Liver (tissue), 9 donors: ENCODE data around the gene FRAS1. TPM values are rescaled to one million over a fixed set of nuclear protein-coding genes. Genes with fewer than 3 reads are reported as not detected.

Experiments
- DNase-seq: peaks from one replicate; pipeline ENCODE4 v3.0.0-alpha.2; 2017; ENCODE audit warnings: low spot score
- H3K27ac ChIP-seq, 2 donors: one replicate each; pipeline ENCODE4 v1.7.0; 2013; ENCODE audit warnings: inconsistent platforms in 2 of 2, low read length in 2 of 2, control low read depth in 1 of 2, low read depth in 1 of 2, mild to moderate bottlenecking in 1 of 2
- H3K27me3 ChIP-seq, 4 donors: one replicate each; pipeline versions ENCODE4 v1.6.1 to v1.7.0; 2013; ENCODE audit warnings: low read length in 3 of 4, inconsistent platforms in 1 of 4, mild to moderate bottlenecking in 1 of 4, moderate library complexity in 1 of 4; ENCODE audit not compliant: control insufficient read depth in 4 of 4, insufficient read depth in 4 of 4
- H3K36me3 ChIP-seq, 4 donors: one replicate each; pipeline versions ENCODE4 v1.6.1 to v1.7.0; 2013; ENCODE audit warnings: low read length in 3 of 4, mild to moderate bottlenecking in 3 of 4, low read depth in 1 of 4, moderate library complexity in 1 of 4; ENCODE audit not compliant: control insufficient read depth in 4 of 4, insufficient read depth in 3 of 4
- H3K4me1 ChIP-seq, 4 donors: one replicate each; pipeline versions ENCODE4 v1.6.1 to v1.7.0; 2013; ENCODE audit warnings: low read length in 3 of 4, mild to moderate bottlenecking in 3 of 4, moderate library complexity in 1 of 4; ENCODE audit not compliant: control insufficient read depth in 4 of 4, insufficient read depth in 4 of 4
- H3K4me3 ChIP-seq, 3 donors: one replicate each; pipeline versions ENCODE4 v1.6.1 to v1.7.0; 2013; ENCODE audit warnings: low read length in 3 of 3, control low read depth in 1 of 3, low read depth in 1 of 3, mild to moderate bottlenecking in 1 of 3
- H3K9ac ChIP-seq, 2 donors: one replicate each; pipeline ENCODE4 v1.7.0; 2013; ENCODE audit warnings: low read length in 2 of 2, mild to moderate bottlenecking in 2 of 2, moderate library complexity in 2 of 2, control low read depth in 1 of 2, low read depth in 1 of 2
- H3K9me3 ChIP-seq, 4 donors: one replicate each; pipeline versions ENCODE4 v1.6.1 to v1.7.0; 2013; ENCODE audit warnings: low read length in 3 of 4; ENCODE audit not compliant: control insufficient read depth in 4 of 4
- EGR1 ChIP-seq, 2 donors: IDR thresholded peaks; 2 replicates each; pipeline ENCODE4 v1.6.1; 2016 to 2018; ENCODE audit warnings: antibody characterized with exemption in 2 of 2, low read depth in 2 of 2
- FOXA1 ChIP-seq: IDR thresholded peaks from 2 replicates; pipeline ENCODE4 v1.6.1; 2016; ENCODE audit warnings: antibody characterized with exemption
- FOXA2 ChIP-seq: IDR thresholded peaks from 2 replicates; pipeline ENCODE4 v1.6.1; 2016; ENCODE audit warnings: antibody characterized with exemption
- HNF4A ChIP-seq, 2 donors: conservative IDR thresholded peaks; 2 replicates each; pipeline ENCODE4 v1.6.1; 2016; ENCODE audit warnings: antibody characterized with exemption in 2 of 2, mild to moderate bottlenecking in 2 of 2
- HNF4G ChIP-seq: IDR thresholded peaks from 2 replicates; pipeline ENCODE4 v1.6.1; 2016; ENCODE audit warnings: antibody characterized with exemption
- JUND ChIP-seq, 2 donors: IDR thresholded peaks; 2 replicates each; pipeline ENCODE4 v1.6.1; 2016; ENCODE audit warnings: antibody characterized with exemption in 2 of 2
- NR2F2 ChIP-seq: IDR thresholded peaks from 2 replicates; pipeline ENCODE4 v1.6.1; 2016; ENCODE audit warnings: antibody characterized with exemption
- REST ChIP-seq: IDR thresholded peaks from 2 replicates; pipeline ENCODE4 v1.6.1; 2016; ENCODE audit warnings: antibody characterized with exemption, mild to moderate bottlenecking
- RXRA ChIP-seq, 2 donors: IDR thresholded peaks; 2 replicates each; pipeline ENCODE4 v1.6.1; 2017 to 2018; ENCODE audit warnings: antibody characterized with exemption in 2 of 2, mild to moderate bottlenecking in 1 of 2
- SP1 ChIP-seq: IDR thresholded peaks from 2 replicates; pipeline ENCODE4 v1.6.1; 2018; ENCODE audit warnings: antibody characterized with exemption, mild to moderate bottlenecking
- TAF1 ChIP-seq: conservative IDR thresholded peaks from 2 replicates; pipeline ENCODE4 v1.6.1; 2016; ENCODE audit warnings: antibody characterized with exemption, mild to moderate bottlenecking
- YY1 ChIP-seq: IDR thresholded peaks from 2 replicates; pipeline ENCODE4 v1.6.1; 2016; ENCODE audit warnings: antibody characterized with exemption, mild to moderate bottlenecking
- WGBS: extraction: QIAGEN DNeasy Blood & Tissue Kit; methylation state at CpG from one replicate; pipeline ENCODE4 v1.1.7; 2013; 5-methylcytosine and 5-hydroxymethylcytosine counted together
- polyA plus RNA-seq, 2 donors: library from polyadenylated mRNA; stranded (reverse) in 1 of 2; unstranded in 1 of 2; fragments of 200-250 nt in 1 of 2; fragments of >200 nt in 1 of 2; fragmentation: Nextera tagmentation in 1 of 2; extraction: Ambion mirVana in 1 of 2; gene quantifications; one replicate each; pipeline versions ENCODE4 v1.2.1 to v1.2.3, GENCODE V29; 2013 to 2015
- total RNA-seq, 2 donors: library from RNA; depleted of rRNA; stranded (reverse); fragments of >200 nt; gene quantifications; one replicate each; pipeline ENCODE4 v1.2.3, GENCODE V29; 2014
- TF ChIP-seq, protein P1 (sequence below): fragments of 150-350 bp; IDR thresholded peaks from 2 replicates; pipeline ENCODE4 v1.5.1; 2017; ENCODE audit warnings: improper control_type of control experiment, low read depth, low read length; ENCODE audit not compliant: missing input control
- TF ChIP-seq, protein P2 (sequence below): IDR thresholded peaks from 2 replicates; pipeline ENCODE4 v1.6.1; 2016; ENCODE audit warnings: antibody characterized with exemption
- TF ChIP-seq, protein P3 (sequence below): IDR thresholded peaks from 2 replicates; pipeline ENCODE4 v1.6.1; 2016; ENCODE audit warnings: antibody characterized with exemption
- donor health status: healthy.
- donor health status: healthy.
- donor health status: healthy.
- donor health status: healthy.
- donor health status: healthy.

FRAS1 gene
- total and polyA plus RNA-seq, 4 donors: 0.08 to 6.0 (median 1.1) TPM

- 85% methylated on average over 4 of the region's 4 CpGs for WGBS
- no peak overlapping the region for H3K27ac ChIP-seq
Observed at GRCh38 chr4:78556665-78557064, 499.5 kb downstream of the FRAS1 start.

DNA sequence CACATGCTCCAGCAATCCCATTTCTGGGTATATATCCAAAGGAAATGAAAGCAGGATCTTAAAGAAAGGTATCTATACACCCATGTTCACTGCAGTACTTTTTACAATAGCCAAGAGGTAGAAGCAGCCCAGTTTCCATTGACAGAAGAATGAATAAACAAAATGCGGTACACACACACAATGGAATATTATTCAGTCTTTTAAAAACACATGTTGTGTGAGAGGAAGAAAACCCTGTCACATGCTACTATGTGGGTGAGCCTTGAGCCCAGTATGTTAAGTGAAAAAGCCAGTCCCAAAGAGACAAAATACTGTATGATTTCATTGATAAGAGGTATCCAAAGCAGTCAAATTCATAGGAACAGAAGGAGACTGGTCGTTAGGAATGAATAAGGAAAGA, 500.7 kb downstream of the FRAS1 start:
- Histone ChIP-seq H3K9me3 (no peaks in the 10 kb centered on the region), H3K36me3 (no peaks in the 10 kb centered on the region), H3K4me1 (no peaks in the 10 kb centered on the region), H3K4me3 (no peak overlapping the region), H3K9ac (no peak overlapping the region), H3K27me3 (peaks cover 0 to 6% (median 0%) of the 10 kb centered on the region in 4 donors), H3K27ac (no peak overlapping the region)
- DNase-seq: no peak
- TF ChIP-seq, protein P1, sequence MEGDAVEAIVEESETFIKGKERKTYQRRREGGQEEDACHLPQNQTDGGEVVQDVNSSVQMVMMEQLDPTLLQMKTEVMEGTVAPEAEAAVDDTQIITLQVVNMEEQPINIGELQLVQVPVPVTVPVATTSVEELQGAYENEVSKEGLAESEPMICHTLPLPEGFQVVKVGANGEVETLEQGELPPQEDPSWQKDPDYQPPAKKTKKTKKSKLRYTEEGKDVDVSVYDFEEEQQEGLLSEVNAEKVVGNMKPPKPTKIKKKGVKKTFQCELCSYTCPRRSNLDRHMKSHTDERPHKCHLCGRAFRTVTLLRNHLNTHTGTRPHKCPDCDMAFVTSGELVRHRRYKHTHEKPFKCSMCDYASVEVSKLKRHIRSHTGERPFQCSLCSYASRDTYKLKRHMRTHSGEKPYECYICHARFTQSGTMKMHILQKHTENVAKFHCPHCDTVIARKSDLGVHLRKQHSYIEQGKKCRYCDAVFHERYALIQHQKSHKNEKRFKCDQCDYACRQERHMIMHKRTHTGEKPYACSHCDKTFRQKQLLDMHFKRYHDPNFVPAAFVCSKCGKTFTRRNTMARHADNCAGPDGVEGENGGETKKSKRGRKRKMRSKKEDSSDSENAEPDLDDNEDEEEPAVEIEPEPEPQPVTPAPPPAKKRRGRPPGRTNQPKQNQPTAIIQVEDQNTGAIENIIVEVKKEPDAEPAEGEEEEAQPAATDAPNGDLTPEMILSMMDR: no peak
- TF ChIP-seq TAF1 (no peak), SP1 (no peak), JUND (IDR thresholded peaks at IDR 0.05) (no peak), NR2F2 (no peak), FOXA2 (no peak), YY1 (no peak), EGR1 (IDR thresholded peaks at IDR 0.05; ENCODE audit: low read depth in 2 of 2) (no peak), FOXA1 (no peak), HNF4A (conservative IDR thresholded peaks at IDR 0.05) (no peak), HNF4G (no peak), REST (no peak), RXRA (IDR thresholded peaks at IDR 0.05) (no peak)
- TF ChIP-seq, protein P2, sequence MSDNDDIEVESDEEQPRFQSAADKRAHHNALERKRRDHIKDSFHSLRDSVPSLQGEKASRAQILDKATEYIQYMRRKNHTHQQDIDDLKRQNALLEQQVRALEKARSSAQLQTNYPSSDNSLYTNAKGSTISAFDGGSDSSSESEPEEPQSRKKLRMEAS: no peak
- TF ChIP-seq, protein P3, sequence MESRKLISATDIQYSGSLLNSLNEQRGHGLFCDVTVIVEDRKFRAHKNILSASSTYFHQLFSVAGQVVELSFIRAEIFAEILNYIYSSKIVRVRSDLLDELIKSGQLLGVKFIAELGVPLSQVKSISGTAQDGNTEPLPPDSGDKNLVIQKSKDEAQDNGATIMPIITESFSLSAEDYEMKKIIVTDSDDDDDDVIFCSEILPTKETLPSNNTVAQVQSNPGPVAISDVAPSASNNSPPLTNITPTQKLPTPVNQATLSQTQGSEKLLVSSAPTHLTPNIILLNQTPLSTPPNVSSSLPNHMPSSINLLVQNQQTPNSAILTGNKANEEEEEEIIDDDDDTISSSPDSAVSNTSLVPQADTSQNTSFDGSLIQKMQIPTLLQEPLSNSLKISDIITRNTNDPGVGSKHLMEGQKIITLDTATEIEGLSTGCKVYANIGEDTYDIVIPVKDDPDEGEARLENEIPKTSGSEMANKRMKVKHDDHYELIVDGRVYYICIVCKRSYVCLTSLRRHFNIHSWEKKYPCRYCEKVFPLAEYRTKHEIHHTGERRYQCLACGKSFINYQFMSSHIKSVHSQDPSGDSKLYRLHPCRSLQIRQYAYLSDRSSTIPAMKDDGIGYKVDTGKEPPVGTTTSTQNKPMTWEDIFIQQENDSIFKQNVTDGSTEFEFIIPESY: no peak
- 67% methylated on average over 2 of the region's 2 CpGs for WGBS

More at GRCh38 chr4:78556665-78557064, 499.5 kb downstream of the FRAS1 start:
- Histone ChIP-seq H3K9me3 (no peaks in the 10 kb centered on the region), H3K36me3 (no peaks in the 10 kb centered on the region), H3K4me3 (no peak overlapping the region), H3K4me1 (peaks cover under 1 to 5% (median 3%) of the 10 kb centered on the region in 4 donors), H3K27me3 (peaks cover 0 to 4% (median 2%) of the 10 kb centered on the region in 4 donors), H3K9ac (no peak overlapping the region)
- no peak for DNase-seq
- TF ChIP-seq, protein P1: no peak
